ENCODE results near the gene FHOD3.
"Not testable (repeated sequence)": the region's sequence is repeated elsewhere in the genome, so short reads cannot be mapped to it uniquely, and the experiment has no call there.

The FHOD3 gene

GRCh38 chr18:36762074-36762473 lies 464.6 kb downstream of the FHOD3 start:
- no peak for DNase-seq (ENCODE audit: low spot score)
- Histone ChIP-seq H3K27ac (no peak overlapping the region), H3K4me3 (no peak overlapping the region)
- TF ChIP-seq CTCF (IDR thresholded peaks at IDR 0.05) = no peak

- not testable (repeated sequence) for H3K27ac ChIP-seq; DNase-seq (ENCODE audit: low spot score); H3K4me3 ChIP-seq
Observed at GRCh38 chr18:36762965-36763364, 465.5 kb downstream of the FHOD3 start.

GRCh38 chr18:36766836-36767235 lies 469.3 kb downstream of the FHOD3 start:
- H3K27ac ChIP-seq = no peak overlapping the region
- DNase-seq (ENCODE audit: low spot score) = no peak
- H3K4me3 ChIP-seq = no peak overlapping the region
- TF ChIP-seq CTCF (IDR thresholded peaks at IDR 0.05) = no peak

DNA sequence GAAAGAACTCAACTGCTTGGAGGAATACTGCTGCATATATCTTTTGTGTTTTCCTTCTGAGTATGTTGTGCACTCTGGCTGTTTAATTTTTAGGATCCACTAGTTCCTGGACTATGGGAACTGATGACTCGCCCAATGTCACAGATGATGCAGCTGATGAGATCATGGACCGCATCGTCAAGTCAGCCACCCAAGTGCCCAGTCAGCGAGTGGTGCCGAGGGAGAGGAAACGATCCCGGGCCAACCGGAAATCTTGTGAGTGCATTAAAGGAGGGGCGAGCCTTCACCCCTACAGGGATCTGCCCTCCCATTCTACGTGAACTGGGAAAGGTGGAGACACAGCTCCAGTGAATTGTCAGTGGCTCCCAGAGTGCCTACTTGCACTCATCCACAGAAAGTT lies 471.7 kb downstream of the FHOD3 start:
- Histone ChIP-seq H3K27ac (no peak overlapping the region), H3K4me3 (no peak overlapping the region)
- no peak for TF ChIP-seq CTCF (IDR thresholded peaks at IDR 0.05)
- no peak for DNase-seq (ENCODE audit: low spot score)

DNA sequence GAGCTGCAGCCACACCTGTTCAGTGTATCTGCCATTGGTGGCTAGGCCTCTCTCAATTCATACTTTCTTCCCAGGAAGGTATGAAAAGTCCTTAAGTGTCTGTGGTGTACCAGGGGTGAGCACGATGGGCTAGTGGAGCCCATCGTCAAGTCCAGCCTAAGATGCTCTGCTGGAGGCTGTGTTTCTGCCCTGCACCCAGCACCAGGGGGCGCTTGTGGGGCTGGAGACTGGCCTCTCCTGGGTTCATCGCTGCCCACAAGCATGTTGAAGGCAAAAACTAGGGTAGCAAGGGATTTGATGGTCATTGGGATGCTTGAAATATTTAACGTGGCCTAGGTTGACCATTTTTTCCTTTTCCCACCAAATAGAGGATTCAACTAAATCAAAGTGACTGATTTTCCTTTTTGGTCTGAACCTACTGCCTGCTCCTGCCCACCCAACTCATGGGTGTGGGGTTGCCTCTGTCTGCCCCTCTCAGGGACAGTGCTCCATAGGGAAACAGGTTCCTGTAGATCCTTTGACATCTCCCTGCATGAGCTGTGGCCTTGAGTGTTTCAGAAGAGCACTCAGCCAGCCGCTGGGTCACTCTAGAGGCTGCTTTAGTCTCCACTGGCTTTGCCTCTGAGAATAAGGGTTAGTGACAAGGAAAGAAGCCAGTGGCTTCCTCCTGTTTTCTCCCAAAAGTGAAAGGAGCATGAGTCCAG lies 472.2 kb downstream of the FHOD3 start:
- H3K27ac ChIP-seq = no peak overlapping the region
- H3K4me3 ChIP-seq = no peak overlapping the region
- TF ChIP-seq CTCF (IDR thresholded peaks at IDR 0.05) = no peak
- DNase-seq (ENCODE audit: low spot score) = no peak

DNA sequence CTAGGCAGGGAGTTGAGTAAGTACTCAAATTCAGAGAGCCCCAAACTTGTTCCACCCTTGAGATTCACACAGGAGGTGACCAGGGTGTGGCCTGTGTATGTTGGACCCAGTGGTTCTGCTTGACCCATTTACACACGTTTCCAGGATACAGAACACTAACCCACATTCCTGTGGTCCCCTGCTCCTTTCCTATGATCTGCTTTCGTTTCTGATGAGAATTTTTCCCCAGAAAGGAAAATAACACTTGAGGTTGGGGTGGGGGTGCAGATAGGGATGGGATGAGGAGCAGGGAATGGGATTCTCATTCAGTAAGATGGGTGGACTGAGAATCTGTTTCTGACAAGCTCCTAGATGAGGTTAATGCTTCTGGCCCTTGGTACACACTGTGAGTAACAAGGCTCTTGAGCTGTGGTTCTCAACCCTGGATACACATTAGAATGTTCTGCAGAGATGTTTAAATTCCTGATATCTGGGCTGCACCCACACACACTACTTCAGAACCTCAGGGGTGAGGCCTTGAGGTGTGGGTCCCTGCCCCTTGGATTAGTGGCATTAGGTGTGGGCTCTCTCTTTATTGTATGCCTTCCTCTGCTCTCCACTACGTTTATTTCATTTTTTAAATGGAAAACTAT lies 472.9 kb downstream of the FHOD3 start:
- H3K4me3 ChIP-seq = no peak overlapping the region
- H3K27ac ChIP-seq = no peak overlapping the region
- no peak for TF ChIP-seq CTCF (IDR thresholded peaks at IDR 0.05)
- no peak for DNase-seq (ENCODE audit: low spot score)

- no peak for TF ChIP-seq CTCF (IDR thresholded peaks at IDR 0.05)
- no peak overlapping the region for H3K4me3 ChIP-seq
- no peak for DNase-seq (ENCODE audit: low spot score)
- H3K27ac ChIP-seq = no peak overlapping the region
Observed at GRCh38 chr18:36771245-36771644, 473.7 kb downstream of the FHOD3 start.

Data from coronary artery (tissue), 2 donors.